ENCODE results near the gene KLF15. TPM values are rescaled to one million over a fixed set of nuclear protein-coding genes. Genes with fewer than 3 reads are reported as not detected.

KLF15 gene
- total RNA-seq, 1 experiment from 2014 or later = not detected

- no peaks in the 10 kb centered on the region for H3K9me3 ChIP-seq (ENCODE audit: low read length)
- no peaks in the 10 kb centered on the region for H3K36me3 ChIP-seq (ENCODE audit: low read depth, low read length)
- ATAC-seq (no peak), DNase-seq (no peak)
- no peak overlapping the region for H3K4me3 ChIP-seq (ENCODE audit: low read length)
- no peaks in the 10 kb centered on the region for H3F3A ChIP-seq (ENCODE audit: low read length, unreplicated experiment)
- no peaks in the 10 kb centered on the region for H3K27me3 ChIP-seq (ENCODE audit: low read length)
- no peaks in the 10 kb centered on the region for H3K79me2 ChIP-seq (ENCODE audit: low read length)
- H3K4me2 ChIP-seq (ENCODE audit: low read length) = no peak overlapping the region
- ChIA-PET POLR2A (ENCODE audit: unreplicated experiment) (no interaction called here), CTCF (no interaction called here)
- no peak overlapping the region for H2AFZ ChIP-seq (ENCODE audit: low read length)
- H4K20me1 ChIP-seq (ENCODE audit: low read length) = no peaks in the 10 kb centered on the region
- H3K27ac ChIP-seq (ENCODE audit: low read length) = no peak overlapping the region
- H3K4me1 ChIP-seq (ENCODE audit: insufficient read depth, low read length) = no peaks in the 10 kb centered on the region
- no peaks in the 10 kb centered on the region for H3K9me2 ChIP-seq (replicated peaks; ENCODE audit: low read length)
- intact Hi-C loops (cut with micrococcal nuclease) = no loop called here
- no TSS peak for BruUV-seq (replicated peaks)
- TF ChIP-seq CTCF (conservative IDR thresholded peaks at IDR 0.05; ENCODE audit: low read depth, low read length) = no peak
- no peak for TF ChIP-seq EZH2phosphoT487 (IDR thresholded peaks at IDR 0.05; ENCODE audit: borderline replicate concordance, low read length)
- no peak overlapping the region for H3K9ac ChIP-seq (ENCODE audit: low read length)
Observed at GRCh38 chr3:126345231-126345630, 12.0 kb downstream of the KLF15 start.

GRCh38 chr3:126344380-126345041 lies 12.7 kb downstream of the KLF15 start:
- H3K36me3 ChIP-seq (ENCODE audit: low read depth, low read length) = no peaks in the 10 kb centered on the region
- no peak overlapping the region for H3K27ac ChIP-seq (ENCODE audit: low read length)
- intact Hi-C loops (cut with micrococcal nuclease) = no loop called here
- ChIA-PET CTCF (no interaction called here), POLR2A (ENCODE audit: unreplicated experiment) (no interaction called here)
- H3K79me2 ChIP-seq (ENCODE audit: low read length) = no peaks in the 10 kb centered on the region
- ATAC-seq (no peak), DNase-seq (no peak)
- no peak overlapping the region for H3K9ac ChIP-seq (ENCODE audit: low read length)
- H3K4me3 ChIP-seq (ENCODE audit: low read length) = no peak overlapping the region
- no peaks in the 10 kb centered on the region for H3K4me1 ChIP-seq (ENCODE audit: insufficient read depth, low read length)
- no TSS peak for BruUV-seq (replicated peaks)
- H3F3A ChIP-seq (ENCODE audit: low read length, unreplicated experiment) = no peaks in the 10 kb centered on the region
- no peak overlapping the region for H2AFZ ChIP-seq (ENCODE audit: low read length)
- H3K27me3 ChIP-seq (ENCODE audit: low read length) = peaks cover 4% of the 10 kb centered on the region; the same call in 1 of the 2 replicates
- H4K20me1 ChIP-seq (ENCODE audit: low read length) = no peaks in the 10 kb centered on the region
- TF ChIP-seq CTCF (conservative IDR thresholded peaks at IDR 0.05; ENCODE audit: low read depth, low read length) = no peak
- TF ChIP-seq EZH2phosphoT487 (IDR thresholded peaks at IDR 0.05; ENCODE audit: borderline replicate concordance, low read length) = no peak
- TF ChIP-seq EZH2 (IDR thresholded peaks at IDR 0.05; ENCODE audit: low read length, unreplicated experiment) = no peak
- no peaks in the 10 kb centered on the region for H3K9me3 ChIP-seq (ENCODE audit: low read length)
- no peaks in the 10 kb centered on the region for H3K9me2 ChIP-seq (replicated peaks; ENCODE audit: low read length)
- no peak overlapping the region for H3K4me2 ChIP-seq (ENCODE audit: low read length)

- TF ChIP-seq EZH2phosphoT487 (IDR thresholded peaks at IDR 0.05; ENCODE audit: borderline replicate concordance, low read length) (no peak), EZH2 (IDR thresholded peaks at IDR 0.05; ENCODE audit: low read length, unreplicated experiment) (no peak), CTCF (conservative IDR thresholded peaks at IDR 0.05; ENCODE audit: low read depth, low read length) (no peak)
- ChIA-PET POLR2A (ENCODE audit: unreplicated experiment) (no interaction called here), CTCF (no interaction called here)
- Histone ChIP-seq H3K27me3 (ENCODE audit: low read length) (peaks cover 13% of the 10 kb centered on the region), H3K27ac (ENCODE audit: low read length) (no peak overlapping the region), H3K36me3 (ENCODE audit: low read depth, low read length) (no peaks in the 10 kb centered on the region), H3K4me2 (ENCODE audit: low read length) (no peak overlapping the region), H3K79me2 (ENCODE audit: low read length) (no peaks in the 10 kb centered on the region), H4K20me1 (ENCODE audit: low read length) (no peaks in the 10 kb centered on the region), H3K9me3 (ENCODE audit: low read length) (no peaks in the 10 kb centered on the region), H2AFZ (ENCODE audit: low read length) (no peak overlapping the region), H3F3A (ENCODE audit: low read length, unreplicated experiment) (no peaks in the 10 kb centered on the region), H3K9me2 (replicated peaks; ENCODE audit: low read length) (no peaks in the 10 kb centered on the region), H3K4me1 (ENCODE audit: insufficient read depth, low read length) (no peaks in the 10 kb centered on the region), H3K9ac (ENCODE audit: low read length) (no peak overlapping the region), H3K4me3 (ENCODE audit: low read length) (no peak overlapping the region)
- ATAC-seq = no peak
- BruUV-seq (replicated peaks) = no TSS peak
- no peak for DNase-seq
- intact Hi-C loops (cut with micrococcal nuclease) = no loop called here
Observed at GRCh38 chr3:126343649-126344035, 13.6 kb downstream of the KLF15 start.

Measured in PC-3 (cell line).